Renal cortex interstitium (tissue), 11 donors: ENCODE results near the gene CAPN1. TPM values are rescaled to one million over a fixed set of nuclear protein-coding genes. Genes with fewer than 3 reads are reported as not detected.
"Not testable (repeated sequence)": the region's sequence is repeated elsewhere in the genome, so short reads cannot be mapped to it uniquely, and the experiment has no call there.

Experiments used
- DNase-seq, 11 donors: peaks; one replicate each; pipeline ENCODE4 v3.0.0-alpha.2; 2013; ENCODE audit warnings: low read depth in 9 of 11, low spot score in 4 of 11; ENCODE audit errors: extremely low read depth in 1 of 11
- polyA plus RNA-seq, 3 donors: library from polyadenylated mRNA; unstranded; fragments of 120-200 nt; gene quantifications; one replicate each; pipeline ENCODE4 v1.2.1, GENCODE V29; 2013; ENCODE audit not compliant: insufficient read length in 3 of 3

The CAPN1 gene
- polyA plus RNA-seq, 3 donors, result 82.9 to 105 (median 104) TPM

- DNase-seq, result no peak
These were observed 54.7 kb downstream of the CAPN1 start for GRCh38 chr11:65236194-65237059.

- DNase-seq, result not testable (repeated sequence)
These were observed 56.6 kb downstream of the CAPN1 start for GRCh38 chr11:65238302-65238701.

GRCh38 chr11:65241134-65241533 lies 59.4 kb downstream of the CAPN1 start:
- DNase-seq, result no peak

DNA sequence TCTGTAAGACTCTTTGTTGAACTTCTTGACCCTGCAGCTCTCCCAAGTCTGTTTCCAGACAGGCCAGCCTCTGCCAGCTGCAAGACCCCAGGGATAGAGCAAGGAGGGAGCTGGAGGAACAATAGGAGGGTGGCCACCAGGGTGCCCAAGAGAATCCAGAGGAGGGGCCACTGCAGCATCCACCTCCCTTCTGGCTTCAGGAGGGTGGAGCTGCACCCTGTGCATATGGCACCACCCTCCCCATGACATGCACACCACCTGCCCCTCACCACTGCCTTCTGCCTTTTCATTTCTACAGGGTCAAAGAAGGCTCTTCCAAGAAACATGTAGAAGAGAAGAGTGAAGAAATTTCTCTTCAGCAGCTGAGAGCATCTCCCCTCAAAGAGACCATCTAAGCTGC lies 60.0 kb downstream of the CAPN1 start:
- DNase-seq, result no peak

DNA sequence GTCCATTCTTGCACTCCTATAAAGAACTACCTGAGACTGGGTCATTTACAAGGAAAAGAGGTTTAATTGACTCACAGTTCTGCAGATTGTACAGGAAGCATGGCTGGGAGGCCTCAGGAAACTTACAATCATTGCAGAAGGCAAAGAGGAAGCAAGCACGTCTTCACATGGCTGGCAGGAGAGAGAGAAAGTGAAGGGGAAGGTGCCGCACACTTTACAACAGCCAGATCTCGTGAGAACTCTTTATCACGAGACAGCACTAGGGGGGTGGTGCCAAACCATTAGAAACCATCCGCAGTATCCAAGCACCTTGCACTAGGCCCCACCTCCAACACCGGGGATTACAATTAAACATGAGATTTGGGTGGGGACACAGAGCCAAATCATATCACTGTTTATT lies 60.7 kb downstream of the CAPN1 start:
- no peak for DNase-seq

GRCh38 chr11:65243797-65244196 lies 62.1 kb downstream of the CAPN1 start:
- no peak for DNase-seq

GRCh38 chr11:65245046-65245445 lies 63.3 kb downstream of the CAPN1 start:
- DNase-seq, result peak in 2 of 11 donors; percentile 27 to 54

DNA sequence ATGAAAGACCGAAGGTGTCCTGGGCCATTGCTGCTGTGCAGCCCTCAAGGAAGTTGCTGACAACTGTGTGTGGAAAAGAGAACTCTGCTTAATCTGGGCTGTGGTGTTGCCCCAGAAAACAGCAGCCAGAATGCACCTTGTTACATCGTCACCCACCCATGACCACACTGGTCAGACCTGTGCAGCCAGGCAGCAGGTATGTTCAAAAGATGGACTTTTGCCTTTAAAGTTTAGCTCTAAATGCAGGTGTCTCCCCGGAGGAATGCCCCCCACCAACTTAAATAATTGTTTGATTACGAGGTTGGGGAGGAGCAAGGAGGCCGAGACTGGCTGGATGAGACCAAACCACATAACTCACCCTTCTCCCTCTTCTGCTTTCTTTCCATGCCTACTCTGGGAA lies 64.8 kb downstream of the CAPN1 start:
- peak in 2 of 11 donors; percentile 23 to 43 for DNase-seq

- not testable (repeated sequence) for DNase-seq
These were observed 66.5 kb downstream of the CAPN1 start for GRCh38 chr11:65248184-65248710.

DNA sequence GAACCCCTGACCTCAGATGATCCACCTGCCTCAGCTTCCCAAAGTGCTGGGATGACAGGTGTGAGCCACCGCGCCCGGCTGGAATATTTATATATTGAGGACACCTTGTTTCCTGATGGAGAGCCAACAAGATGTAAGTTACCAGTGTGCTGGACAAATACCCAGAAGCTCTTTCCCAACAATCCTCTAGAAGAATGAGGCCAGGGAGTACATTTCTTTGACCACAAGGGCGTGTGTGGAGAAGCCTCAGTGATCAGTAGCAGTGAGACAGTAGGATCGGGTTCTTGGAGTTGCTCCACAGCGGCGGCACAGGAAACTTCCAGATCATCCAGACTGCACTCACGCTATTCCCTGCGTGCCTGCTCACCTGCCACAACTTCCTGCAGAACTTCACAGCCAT lies 69.7 kb downstream of the CAPN1 start:
- DNase-seq, result no peak

DNA sequence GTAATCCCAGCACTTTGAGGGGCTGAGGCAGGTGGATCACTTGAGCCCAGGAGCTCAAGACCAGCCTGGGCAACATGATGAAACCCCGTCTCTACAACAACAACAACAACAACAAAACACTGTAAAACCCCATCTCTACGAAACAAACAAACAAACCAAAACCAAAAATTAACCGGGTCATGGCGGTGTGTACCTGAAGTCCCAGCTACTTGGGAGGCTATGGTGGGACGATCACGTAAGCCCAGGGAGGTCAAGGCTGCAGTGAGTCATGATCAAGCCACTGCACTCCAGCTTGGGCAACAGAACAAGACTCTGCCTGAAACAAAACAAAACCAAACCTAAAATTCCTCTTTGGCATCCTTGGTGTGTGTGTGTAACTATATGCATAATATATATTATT lies 73.0 kb downstream of the CAPN1 start:
- no peak for DNase-seq

DNA sequence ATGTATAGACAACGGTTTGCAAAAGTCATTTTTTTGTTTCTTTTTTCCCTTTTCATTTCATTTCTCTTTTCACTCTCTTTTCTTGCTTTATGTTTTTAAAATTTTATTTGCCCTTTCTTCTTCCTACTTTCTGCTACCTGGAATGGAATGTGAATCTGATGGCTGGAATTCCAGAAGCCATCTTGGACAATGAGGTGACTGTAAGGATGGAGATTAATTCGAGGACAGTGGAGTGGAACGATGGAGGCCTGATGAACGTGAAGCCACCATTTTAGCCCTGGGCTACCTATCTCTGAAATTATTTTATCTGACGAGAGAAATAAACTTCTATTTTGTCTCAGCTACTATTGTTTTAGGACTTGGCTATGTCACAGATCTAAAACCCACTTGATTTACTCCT lies 77.3 kb downstream of the CAPN1 start:
- no peak for DNase-seq

- no peak for DNase-seq
These were observed 78.6 kb downstream of the CAPN1 start for GRCh38 chr11:65260302-65260701.

DNA sequence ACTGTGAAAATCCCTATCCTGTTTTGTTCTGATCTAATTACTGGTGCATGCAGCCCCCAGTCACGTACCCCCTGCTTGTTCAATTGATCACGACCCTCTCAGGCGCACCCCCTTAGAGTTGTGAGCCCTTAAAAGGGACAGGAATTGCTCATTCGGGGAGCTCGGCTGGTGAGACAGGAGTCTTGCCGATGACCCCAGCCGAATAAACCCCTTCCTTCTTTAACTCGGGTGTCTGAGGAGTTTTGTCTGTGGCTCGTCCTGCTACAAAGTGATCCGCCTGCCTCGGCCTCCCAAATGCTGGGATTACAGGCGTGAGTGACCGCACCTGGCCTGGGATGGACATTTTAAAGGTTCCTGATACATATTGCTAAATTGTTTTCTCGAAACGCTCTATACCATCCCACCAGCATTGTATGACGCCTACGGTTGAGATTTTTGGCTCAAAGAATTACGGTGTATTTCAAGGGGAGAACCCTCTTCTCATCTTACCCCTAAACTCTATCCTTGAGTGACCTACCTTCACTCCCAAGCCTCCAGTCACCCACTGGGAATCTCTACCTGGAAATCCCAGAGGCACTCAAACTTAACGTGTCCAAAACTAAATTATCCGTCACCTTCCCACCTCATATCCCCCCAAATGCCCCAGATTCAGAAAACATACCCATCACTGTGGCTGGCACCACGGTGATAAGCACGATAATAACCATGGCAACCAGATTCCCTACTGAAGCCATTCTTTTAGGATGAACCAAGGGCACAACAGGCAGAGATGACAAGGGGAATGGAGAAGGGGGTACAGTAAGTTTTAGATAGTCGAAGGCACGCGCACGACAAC lies 79.2 kb downstream of the CAPN1 start:
- no peak for DNase-seq

Other genes starting within 250 kb of the CAPN1 start
- 1 to 10 TPM; 1.6 to 3.0 (median 2.4) TPM for gene GPHA2, start 246.0 kb upstream of the CAPN1 start, polyA plus RNA-seq
- 1 to 10 TPM in 2 of 3 donors, under 1 TPM in 1; 0.76 to 1.2 (median 1.1) TPM for gene MAJIN, start 209.8 kb upstream of the CAPN1 start, polyA plus RNA-seq
- gene BATF2, start 185.0 kb upstream of the CAPN1 start, polyA plus RNA-seq, result 1 to 10 TPM; 2.3 to 3.5 (median 3.0) TPM
- gene ARL2, start 167.8 kb upstream of the CAPN1 start, polyA plus RNA-seq, result 10 to 100 TPM; 49.0 to 73.9 (median 63.6) TPM
- gene SNX15, start 154.5 kb upstream of the CAPN1 start, polyA plus RNA-seq, result 10 to 100 TPM; 21.4 to 33.1 (median 27.1) TPM
- 10 to 100 TPM in 2 of 3 donors, 1 to 10 TPM in 1; 8.8 to 18.6 (median 10.5) TPM for gene SAC3D1, start 140.7 kb upstream of the CAPN1 start, polyA plus RNA-seq
- gene NAALADL1, start 123.4 kb upstream of the CAPN1 start, polyA plus RNA-seq, result 10 to 100 TPM in 2 of 3 donors, 1 to 10 TPM in 1; 9.5 to 14.5 (median 10.7) TPM
- 10 to 100 TPM; 16.3 to 24.5 (median 20.1) TPM for gene CDCA5, start 97.9 kb upstream of the CAPN1 start, polyA plus RNA-seq
- 10 to 100 TPM; 26.6 to 38.4 (median 30.7) TPM for gene ZFPL1, start 97.7 kb upstream of the CAPN1 start, polyA plus RNA-seq
- 100 to 1,000 TPM in 2 of 3 donors, 10 to 100 TPM in 1; 85.0 to 146 (median 138) TPM for gene VPS51, start 85.7 kb upstream of the CAPN1 start, polyA plus RNA-seq
- gene TM7SF2, start 70.1 kb upstream of the CAPN1 start, polyA plus RNA-seq, result 10 to 100 TPM; 66.3 to 91.9 (median 82.8) TPM
- 1 to 10 TPM; 5.3 to 9.4 (median 9.1) TPM for gene ZNHIT2, start 64.2 kb upstream of the CAPN1 start, polyA plus RNA-seq
- gene FAU, start 59.8 kb upstream of the CAPN1 start, polyA plus RNA-seq, result 100 to 1,000 TPM; 528 to 810 (median 808) TPM
- gene MRPL49, start 59.6 kb upstream of the CAPN1 start, polyA plus RNA-seq, result 10 to 100 TPM; 55.7 to 59.3 (median 57.2) TPM
- 10 to 100 TPM; 47.9 to 53.6 (median 52.1) TPM for gene SYVN1, start 47.4 kb upstream of the CAPN1 start, polyA plus RNA-seq
- gene SPDYC, start 11.7 kb upstream of the CAPN1 start, polyA plus RNA-seq, result not detected
- 10 to 100 TPM; 23.8 to 31.1 (median 27.8) TPM for gene POLA2, start 80.0 kb downstream of the CAPN1 start, polyA plus RNA-seq
- gene CDC42EP2, start 132.9 kb downstream of the CAPN1 start, polyA plus RNA-seq, result 10 to 100 TPM in 2 of 3 donors, 1 to 10 TPM in 1; 8.8 to 12.7 (median 11.3) TPM
- 10 to 100 TPM; 87.8 to 95.3 (median 90.7) TPM for gene DPF2, start 151.9 kb downstream of the CAPN1 start, polyA plus RNA-seq
- gene TIGD3, start 172.8 kb downstream of the CAPN1 start, polyA plus RNA-seq, result under 1 TPM; 0.53 to 0.83 (median 0.56) TPM
- gene SLC25A45, start 200.7 kb downstream of the CAPN1 start, polyA plus RNA-seq, result 1 to 10 TPM; 5.5 to 9.2 (median 6.3) TPM
- 10 to 100 TPM; 15.7 to 22.2 (median 21.6) TPM for gene FRMD8, start 204.7 kb downstream of the CAPN1 start, polyA plus RNA-seq
- 100 to 1,000 TPM; 117 to 471 (median 268) TPM for gene NEAT1, start 240.9 kb downstream of the CAPN1 start, polyA plus RNA-seq